ENCODE data around the gene ARID1B.

The ARID1B gene

DNA sequence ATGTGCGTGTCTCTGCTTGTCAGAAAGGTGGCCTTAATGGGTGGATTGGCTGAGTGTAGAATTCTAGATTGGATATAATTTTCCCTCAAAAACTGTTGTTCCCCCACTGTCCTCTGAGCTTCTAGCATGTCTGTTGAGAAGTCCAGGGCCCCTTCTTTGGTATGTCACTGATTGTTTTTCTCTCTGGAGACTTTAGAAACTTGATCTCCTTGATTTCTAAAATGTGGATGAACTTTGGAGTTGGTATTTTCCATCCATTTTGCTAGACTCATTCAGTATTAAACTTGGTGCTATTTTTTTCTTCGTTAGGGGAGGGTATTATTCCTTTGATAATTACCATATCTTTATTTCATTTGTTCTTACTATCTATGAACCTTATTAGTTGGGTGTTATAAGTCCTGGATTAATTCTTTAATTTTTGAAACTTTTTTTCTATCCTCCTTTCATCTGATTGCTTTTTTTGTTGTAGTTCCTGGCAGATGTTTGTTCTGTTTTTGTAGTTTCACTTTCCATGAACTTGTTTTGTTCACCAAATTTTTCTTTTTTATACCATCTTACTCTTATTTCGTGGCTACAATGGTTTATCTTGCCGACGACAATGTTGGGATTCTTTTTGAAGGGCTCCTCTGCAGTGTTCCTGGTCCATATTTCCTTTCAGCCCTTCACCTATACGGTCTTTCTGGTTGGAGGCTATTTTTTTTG, 68.4 kb downstream of the ARID1B start:
- DNase-seq (ENCODE audit: low read depth), result no peak
- TF ChIP-seq, protein P1, sequence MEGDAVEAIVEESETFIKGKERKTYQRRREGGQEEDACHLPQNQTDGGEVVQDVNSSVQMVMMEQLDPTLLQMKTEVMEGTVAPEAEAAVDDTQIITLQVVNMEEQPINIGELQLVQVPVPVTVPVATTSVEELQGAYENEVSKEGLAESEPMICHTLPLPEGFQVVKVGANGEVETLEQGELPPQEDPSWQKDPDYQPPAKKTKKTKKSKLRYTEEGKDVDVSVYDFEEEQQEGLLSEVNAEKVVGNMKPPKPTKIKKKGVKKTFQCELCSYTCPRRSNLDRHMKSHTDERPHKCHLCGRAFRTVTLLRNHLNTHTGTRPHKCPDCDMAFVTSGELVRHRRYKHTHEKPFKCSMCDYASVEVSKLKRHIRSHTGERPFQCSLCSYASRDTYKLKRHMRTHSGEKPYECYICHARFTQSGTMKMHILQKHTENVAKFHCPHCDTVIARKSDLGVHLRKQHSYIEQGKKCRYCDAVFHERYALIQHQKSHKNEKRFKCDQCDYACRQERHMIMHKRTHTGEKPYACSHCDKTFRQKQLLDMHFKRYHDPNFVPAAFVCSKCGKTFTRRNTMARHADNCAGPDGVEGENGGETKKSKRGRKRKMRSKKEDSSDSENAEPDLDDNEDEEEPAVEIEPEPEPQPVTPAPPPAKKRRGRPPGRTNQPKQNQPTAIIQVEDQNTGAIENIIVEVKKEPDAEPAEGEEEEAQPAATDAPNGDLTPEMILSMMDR (conservative IDR thresholded peaks at IDR 0.05; ENCODE audit: low read depth, low read length), result no peak
- H3K4me3 ChIP-seq (ENCODE audit: low read depth, low read length), result no peak overlapping the region

DNA sequence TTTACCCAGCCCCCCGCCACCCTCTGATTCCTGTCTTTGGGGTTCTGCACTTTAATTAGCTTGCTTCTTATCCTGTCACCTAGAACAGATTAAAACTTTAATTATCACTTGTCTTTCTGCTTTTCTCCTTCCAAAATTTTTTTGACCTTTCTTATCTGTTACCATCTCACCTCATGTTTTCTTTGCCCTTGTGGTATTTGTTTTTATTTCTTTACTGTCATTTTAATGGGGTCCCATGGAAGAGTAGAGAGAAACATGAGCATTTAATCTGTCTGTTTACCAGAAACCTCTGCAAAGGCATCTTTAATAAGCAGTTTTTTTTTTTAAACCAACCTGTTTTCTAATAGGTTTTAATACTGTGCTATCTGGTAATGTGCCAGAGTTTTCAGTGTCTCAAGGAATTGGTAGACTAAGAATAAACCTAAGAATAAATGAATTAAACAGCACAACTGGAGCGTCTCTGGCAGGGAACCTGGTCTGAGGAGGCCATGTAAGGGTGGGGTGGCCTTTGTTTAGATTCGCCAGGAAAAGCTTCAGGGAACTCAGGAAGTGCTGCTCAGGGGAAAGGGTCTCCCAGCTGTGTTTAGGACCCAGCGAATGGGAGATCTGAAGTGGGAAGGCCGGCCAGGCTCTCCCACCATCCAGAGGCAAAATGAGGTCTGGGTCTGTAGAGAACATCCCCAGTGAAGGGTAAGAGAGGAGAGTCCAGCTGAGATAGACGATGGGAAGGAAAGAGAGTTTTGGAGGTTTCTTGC, 69.8 kb downstream of the ARID1B start:
- no peak for DNase-seq (ENCODE audit: low read depth)
- no peak overlapping the region for H3K4me3 ChIP-seq (ENCODE audit: low read depth, low read length)
- TF ChIP-seq, protein P1 (conservative IDR thresholded peaks at IDR 0.05; ENCODE audit: low read depth, low read length), result no peak

DNA sequence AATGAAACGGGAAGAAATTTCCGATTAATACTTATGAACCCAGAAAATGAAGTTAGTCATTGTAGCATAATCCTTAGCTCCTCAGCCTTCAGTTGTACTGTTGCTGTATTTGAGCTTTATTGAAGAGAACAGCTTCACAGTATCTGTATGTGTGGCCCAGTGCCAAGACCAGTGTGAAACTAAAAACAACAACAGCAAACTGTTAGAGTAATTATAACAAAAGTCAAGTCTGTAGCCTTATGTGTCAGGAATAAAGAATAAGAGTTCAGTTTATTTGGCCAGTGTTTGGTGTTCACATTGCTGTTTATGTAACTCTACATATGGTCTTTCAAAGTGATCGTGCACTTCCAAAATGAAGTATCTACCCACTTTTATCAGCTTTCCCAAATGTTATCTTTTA, 70.9 kb downstream of the ARID1B start:
- TF ChIP-seq, protein P1 (conservative IDR thresholded peaks at IDR 0.05; ENCODE audit: low read depth, low read length), result no peak
- no peak for DNase-seq (ENCODE audit: low read depth)
- H3K4me3 ChIP-seq (ENCODE audit: low read depth, low read length), result no peak overlapping the region

DNA sequence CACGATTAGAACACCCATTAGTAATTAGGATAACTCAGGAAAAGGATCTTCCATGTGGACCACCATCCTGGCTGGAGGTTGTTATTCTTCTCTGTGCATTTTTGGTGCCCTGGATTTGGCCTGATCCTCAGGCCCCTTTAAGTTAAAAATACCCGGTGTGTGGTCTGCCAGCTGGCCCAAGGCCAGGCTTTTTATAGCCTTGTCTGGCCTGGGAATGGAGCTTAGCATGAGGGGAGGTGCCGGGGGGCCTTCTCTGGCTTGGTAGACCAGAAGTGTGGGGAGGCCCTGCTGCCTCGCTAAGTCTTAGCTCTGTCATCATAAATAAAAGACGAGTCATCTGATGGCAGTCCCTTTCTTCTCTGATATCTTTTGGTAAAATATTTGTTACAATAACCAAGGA, 71.4 kb downstream of the ARID1B start:
- no peak overlapping the region for H3K4me3 ChIP-seq (ENCODE audit: low read depth, low read length)
- TF ChIP-seq, protein P1 (conservative IDR thresholded peaks at IDR 0.05; ENCODE audit: low read depth, low read length), result no peak
- peak; percentile 66 for DNase-seq (ENCODE audit: low read depth)

DNA sequence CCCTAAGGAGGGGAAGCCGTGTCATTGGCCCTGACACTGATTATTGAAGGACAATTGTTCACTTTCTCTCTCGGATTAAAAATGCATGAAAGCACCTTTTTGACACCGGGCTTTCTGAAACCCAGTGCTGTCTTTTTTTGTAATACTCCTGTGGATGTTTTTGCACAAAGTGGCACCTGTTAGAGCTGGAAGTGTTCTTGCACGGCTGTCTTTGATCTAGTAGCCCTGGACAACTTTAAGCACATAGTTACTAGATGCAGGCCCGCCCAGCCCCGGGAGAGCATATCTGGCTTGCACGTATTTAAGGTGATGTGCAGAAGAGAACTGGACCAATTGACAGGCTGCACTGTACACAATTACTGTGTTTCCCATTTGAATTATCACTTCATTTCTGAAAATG, 72.6 kb downstream of the ARID1B start:
- DNase-seq (ENCODE audit: low read depth), result no peak
- TF ChIP-seq, protein P1 (conservative IDR thresholded peaks at IDR 0.05; ENCODE audit: low read depth, low read length), result no peak
- H3K4me3 ChIP-seq (ENCODE audit: low read depth, low read length), result no peak overlapping the region

DNA sequence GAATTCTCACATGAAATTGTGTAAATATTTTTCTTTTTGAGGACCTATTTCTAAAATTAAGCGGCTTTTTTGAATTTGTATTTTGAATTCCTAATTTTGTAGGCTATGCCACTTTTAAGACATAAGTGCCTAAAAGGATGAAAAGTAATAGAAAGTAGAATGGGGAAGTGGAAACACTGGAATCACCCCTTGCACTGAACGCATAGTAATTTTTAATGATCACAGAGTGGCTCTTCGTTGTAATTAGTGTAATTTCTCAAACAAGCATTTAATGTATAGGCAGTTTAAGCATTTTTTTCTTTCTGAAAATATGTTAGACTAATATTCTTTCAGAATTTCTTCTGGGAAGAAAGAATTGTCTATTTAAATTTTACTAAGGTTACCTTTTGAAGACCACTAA, 73.2 kb downstream of the ARID1B start:
- TF ChIP-seq, protein P1 (conservative IDR thresholded peaks at IDR 0.05; ENCODE audit: low read depth, low read length), result no peak
- H3K4me3 ChIP-seq (ENCODE audit: low read depth, low read length), result no peak overlapping the region
- no peak for DNase-seq (ENCODE audit: low read depth)

All from choroid plexus epithelial cell (primary cell).